GM21825 (cell line): ENCODE measurements around the gene CCDC8.
"Not testable (repeated sequence)": the region's sequence is repeated elsewhere in the genome, so short reads cannot be mapped to it uniquely, and the experiment has no call there.

Source experiments
- ATAC-seq: cut with Tn5 transposase; IDR thresholded peaks from one replicate; pipeline ENCODE4 v1.9.1; 2021; ENCODE audit warnings: mild to moderate bottlenecking, moderate library complexity; ENCODE audit not compliant: unreplicated experiment

Gene CCDC8

GRCh38 chr19:46428239-46429135 is 15.1 kb upstream of the CCDC8 start, which contains the start of gene PNMA8C:
Gene PNMA8C (minus strand): TSS chr19:46428936. CDS start chr19:46428359, 577 bp downstream.
- no peak for ATAC-seq

GRCh38 chr19:46427518-46428045 is 14.2 kb upstream of the CCDC8 start:
- ATAC-seq, result no peak

- no peak for ATAC-seq
Observed at GRCh38 chr19:46426506-46427162, 13.3 kb upstream of the CCDC8 start.

GRCh38 chr19:46426035-46426505 is 12.7 kb upstream of the CCDC8 start:
- ATAC-seq, result no peak

- no peak for ATAC-seq
Observed at GRCh38 chr19:46423188-46423587, 9.8 kb upstream of the CCDC8 start.

- ATAC-seq, result no peak
Observed at GRCh38 chr19:46422344-46422743, 9.0 kb upstream of the CCDC8 start.

GRCh38 chr19:46420056-46420455 is 6.7 kb upstream of the CCDC8 start:
- ATAC-seq, result no peak

GRCh38 chr19:46415804-46416709 is 2.7 kb upstream of the CCDC8 start:
- not testable (repeated sequence) for ATAC-seq

GRCh38 chr19:46414899-46415298 is 1.5 kb upstream of the CCDC8 start:
- ATAC-seq, result not testable (repeated sequence)

GRCh38 chr19:46412650-46413261 is 608 bp downstream of the CCDC8 start:
- ATAC-seq, result no peak

- ATAC-seq, result no peak
Observed at GRCh38 chr19:46411925-46412649, 1.3 kb downstream of the CCDC8 start.

GRCh38 chr19:46411088-46411924 is 2.1 kb downstream of the CCDC8 start:
- ATAC-seq, result no peak

- ATAC-seq, result no peak
Observed at GRCh38 chr19:46410205-46411087, 2.9 kb downstream of the CCDC8 start.

- ATAC-seq, result no peak
Observed at GRCh38 chr19:46409191-46409590, 4.2 kb downstream of the CCDC8 start.

GRCh38 chr19:46408664-46409039 is 4.7 kb downstream of the CCDC8 start:
- no peak for ATAC-seq

GRCh38 chr19:46407856-46408663 is 5.3 kb downstream of the CCDC8 start:
- no peak for ATAC-seq

- no peak for ATAC-seq
Observed at GRCh38 chr19:46406976-46407375, 6.4 kb downstream of the CCDC8 start.
